GM21381 (cell line): ENCODE data around the gene GLIS1.

Experiments used
- ATAC-seq: cut with Tn5 transposase; IDR thresholded peaks from one replicate; pipeline ENCODE4 v1.9.1; 2021; ENCODE audit warnings: mild to moderate bottlenecking, moderate library complexity; ENCODE audit not compliant: unreplicated experiment

GLIS1 gene

GRCh38 chr1:53640701-53641075 is 98.3 kb downstream of the GLIS1 start:
- no peak for ATAC-seq

- no peak for ATAC-seq
These were observed 98.8 kb downstream of the GLIS1 start for GRCh38 chr1:53639996-53640700.

- no peak for ATAC-seq
These were observed 99.7 kb downstream of the GLIS1 start for GRCh38 chr1:53639251-53639763.

GRCh38 chr1:53638360-53639035 is 100.5 kb downstream of the GLIS1 start:
- ATAC-seq = no peak

- no peak for ATAC-seq
These were observed 101.2 kb downstream of the GLIS1 start for GRCh38 chr1:53637511-53638359.

GRCh38 chr1:53636621-53637171 is 102.3 kb downstream of the GLIS1 start:
- no peak for ATAC-seq

GRCh38 chr1:53634571-53634979 is 104.4 kb downstream of the GLIS1 start:
- no peak for ATAC-seq

- ATAC-seq = no peak
These were observed 105.8 kb downstream of the GLIS1 start for GRCh38 chr1:53633073-53633704.

- no peak for ATAC-seq
These were observed 107.2 kb downstream of the GLIS1 start for GRCh38 chr1:53631622-53632310.

GRCh38 chr1:53629101-53629691 is 109.8 kb downstream of the GLIS1 start:
- ATAC-seq = no peak

GRCh38 chr1:53628286-53628955 is 110.5 kb downstream of the GLIS1 start:
- ATAC-seq = no peak

GRCh38 chr1:53627666-53628065 is 111.3 kb downstream of the GLIS1 start:
- ATAC-seq = no peak

- no peak for ATAC-seq
These were observed 111.9 kb downstream of the GLIS1 start for GRCh38 chr1:53627031-53627430.

GRCh38 chr1:53626616-53627015 is 112.3 kb downstream of the GLIS1 start:
- no peak for ATAC-seq

- ATAC-seq = no peak
These were observed 113.0 kb downstream of the GLIS1 start for GRCh38 chr1:53625766-53626520.

- no peak for ATAC-seq
These were observed 113.9 kb downstream of the GLIS1 start for GRCh38 chr1:53625049-53625448.

GRCh38 chr1:53622531-53622930 is 116.4 kb downstream of the GLIS1 start:
- ATAC-seq = no peak

GRCh38 chr1:53621144-53621543 is 117.8 kb downstream of the GLIS1 start:
- ATAC-seq = no peak
